HUES64 (cell line): ENCODE measurements around the gene SORCS3.

Source experiments
- H3K27ac ChIP-seq: 2 replicates; pipeline ENCODE4 v1.7.0; 2013; ENCODE audit warnings: low read depth, low read length, inconsistent platforms
- H3K27me3 ChIP-seq: 2 replicates; pipeline ENCODE4 v1.6.1; 2013; ENCODE audit warnings: mild to moderate bottlenecking, low read length; ENCODE audit not compliant: insufficient read depth
- H3K36me3 ChIP-seq: 2 replicates; pipeline ENCODE4 v1.6.1; 2013; ENCODE audit warnings: mild to moderate bottlenecking, low read length; ENCODE audit not compliant: insufficient read depth
- H3K4me1 ChIP-seq: 2 replicates; pipeline ENCODE4 v1.6.1; 2013; ENCODE audit warnings: mild to moderate bottlenecking, low read length, moderate library complexity; ENCODE audit not compliant: insufficient read depth
- H3K4me3 ChIP-seq: 2 replicates; pipeline ENCODE4 v1.5.1; 2013; ENCODE audit warnings: mild to moderate bottlenecking, low read length, moderate library complexity
- H3K9ac ChIP-seq: 2 replicates; pipeline ENCODE4 v1.6.1; 2013; ENCODE audit warnings: mild to moderate bottlenecking, low read depth, low read length
- H3K9me3 ChIP-seq: 2 replicates; pipeline ENCODE4 v1.6.1; 2013; ENCODE audit warnings: low read depth, low read length; ENCODE audit not compliant: insufficient read depth
- WGBS: fragments of 150-250, 120-280 bp; methylation state at CpG from one replicate; pipeline ENCODE4 v1.1.7; 2013; ENCODE audit warnings: missing lambda C conversion rate; 5-methylcytosine and 5-hydroxymethylcytosine counted together

SORCS3 gene

DNA sequence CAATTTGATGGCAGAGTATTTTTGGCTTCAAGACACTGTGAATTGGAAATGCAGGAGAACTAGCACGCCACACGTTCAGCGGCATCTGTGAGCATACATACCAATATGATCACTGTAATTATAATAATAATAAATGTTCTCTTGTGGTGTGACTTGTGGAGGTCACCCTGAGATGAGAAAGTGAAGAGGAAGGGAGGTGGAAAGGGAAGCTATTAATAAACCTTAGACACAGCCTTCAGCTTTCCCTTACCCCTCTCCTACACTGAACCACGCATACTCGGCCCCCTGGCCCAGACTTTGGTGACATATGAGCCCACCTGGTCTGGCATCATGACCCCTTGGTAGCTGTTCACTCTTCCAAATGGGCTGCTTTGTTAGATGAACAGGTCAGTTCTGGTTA, 139.1 kb downstream of the SORCS3 start:
- 87% methylated on average over 5 of the region's 5 CpGs for WGBS
- Histone ChIP-seq H3K36me3 (no peaks in the 10 kb centered on the region), H3K9me3 (no peaks in the 10 kb centered on the region), H3K27me3 (no peaks in the 10 kb centered on the region), H3K27ac (no peak overlapping the region), H3K9ac (no peak overlapping the region), H3K4me3 (no peak overlapping the region), H3K4me1 (no peaks in the 10 kb centered on the region)

DNA sequence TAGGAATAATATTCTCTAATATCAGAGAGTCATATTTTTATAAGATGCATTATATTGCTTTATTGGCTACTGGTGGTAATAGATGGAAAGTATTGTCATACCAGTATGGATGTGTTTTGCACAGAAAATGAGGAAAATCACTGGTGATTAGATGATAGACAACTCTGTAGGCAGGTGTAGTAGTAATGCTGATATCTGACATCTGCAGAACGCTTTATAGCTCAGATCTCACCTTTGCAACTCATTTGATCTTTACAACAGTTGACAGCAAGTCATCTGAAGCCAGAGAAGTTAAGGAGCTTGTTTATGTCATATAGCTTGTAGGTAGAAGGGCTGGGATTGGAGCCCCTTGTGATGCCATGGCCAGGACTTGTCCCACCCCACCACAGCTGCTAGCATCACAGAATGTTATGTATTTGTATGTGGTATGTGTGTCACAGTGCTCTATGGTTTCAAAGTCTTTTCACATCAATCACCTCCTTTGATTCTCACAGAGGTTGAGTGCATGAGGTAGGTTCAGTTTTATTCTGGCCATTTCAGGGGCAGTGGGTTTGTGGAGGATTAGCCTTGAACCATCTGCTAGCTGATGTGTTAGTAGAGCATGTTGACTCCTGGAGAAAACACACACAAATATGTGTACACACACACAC, 140.0 kb downstream of the SORCS3 start:
- H3K4me3 ChIP-seq: no peak overlapping the region
- H3K4me1 ChIP-seq: no peaks in the 10 kb centered on the region
- H3K9ac ChIP-seq: no peak overlapping the region
- no peak overlapping the region for H3K27ac ChIP-seq
- H3K9me3 ChIP-seq: no peaks in the 10 kb centered on the region
- no peaks in the 10 kb centered on the region for H3K27me3 ChIP-seq
- 100% methylated on average over 1 of the region's 1 CpG for WGBS
- H3K36me3 ChIP-seq: no peaks in the 10 kb centered on the region

DNA sequence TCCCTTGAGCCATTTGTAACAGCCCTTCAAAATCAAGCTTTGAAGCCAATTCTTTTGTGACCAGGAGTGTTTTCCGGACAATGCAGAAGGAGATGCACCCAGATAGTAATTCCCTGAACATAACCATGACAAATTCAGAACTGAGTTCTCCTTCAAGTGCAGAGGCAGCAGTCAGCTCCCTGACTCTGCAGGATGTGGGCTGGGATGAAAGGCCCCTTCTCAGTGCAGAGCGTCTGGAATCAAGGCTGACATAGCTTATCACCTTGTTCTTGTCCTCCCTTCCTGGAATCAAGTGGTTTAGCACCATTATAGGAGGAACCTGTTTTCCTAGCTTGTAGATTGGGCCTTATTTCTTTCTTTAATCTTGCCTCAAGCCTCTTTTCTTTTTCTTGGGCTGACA, 143.4 kb downstream of the SORCS3 start:
- Histone ChIP-seq H3K4me1 (no peaks in the 10 kb centered on the region), H3K9me3 (no peaks in the 10 kb centered on the region), H3K4me3 (no peak overlapping the region), H3K27ac (no peak overlapping the region), H3K36me3 (no peaks in the 10 kb centered on the region), H3K27me3 (no peaks in the 10 kb centered on the region), H3K9ac (no peak overlapping the region)
- WGBS: 97% methylated on average over 2 of the region's 2 CpGs

DNA sequence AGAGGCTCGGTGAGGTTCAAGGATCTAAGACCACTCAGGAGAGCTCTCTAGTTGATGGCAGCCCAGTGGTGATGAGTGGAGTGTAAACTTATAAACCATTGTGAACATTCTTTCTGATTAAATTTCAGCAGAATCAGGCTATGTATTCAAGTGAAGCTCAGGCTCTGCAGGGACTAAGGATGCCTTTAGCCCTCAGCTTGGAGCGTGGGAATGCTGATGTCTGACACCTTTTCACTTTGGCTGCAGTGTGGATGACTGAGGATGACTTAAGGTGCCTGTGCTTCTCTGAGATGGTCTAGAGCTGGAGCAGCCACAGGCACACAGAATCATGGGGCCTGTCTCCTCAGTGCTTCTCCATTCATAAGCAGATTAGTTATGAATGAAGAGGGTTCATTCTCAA, 150.4 kb downstream of the SORCS3 start:
- no peak overlapping the region for H3K4me3 ChIP-seq
- H3K27me3 ChIP-seq: no peaks in the 10 kb centered on the region
- no peaks in the 10 kb centered on the region for H3K36me3 ChIP-seq
- WGBS: 89% methylated on average over 2 of the region's 2 CpGs
- no peaks in the 10 kb centered on the region for H3K9me3 ChIP-seq
- no peak overlapping the region for H3K9ac ChIP-seq
- H3K4me1 ChIP-seq: no peaks in the 10 kb centered on the region
- H3K27ac ChIP-seq: no peak overlapping the region

DNA sequence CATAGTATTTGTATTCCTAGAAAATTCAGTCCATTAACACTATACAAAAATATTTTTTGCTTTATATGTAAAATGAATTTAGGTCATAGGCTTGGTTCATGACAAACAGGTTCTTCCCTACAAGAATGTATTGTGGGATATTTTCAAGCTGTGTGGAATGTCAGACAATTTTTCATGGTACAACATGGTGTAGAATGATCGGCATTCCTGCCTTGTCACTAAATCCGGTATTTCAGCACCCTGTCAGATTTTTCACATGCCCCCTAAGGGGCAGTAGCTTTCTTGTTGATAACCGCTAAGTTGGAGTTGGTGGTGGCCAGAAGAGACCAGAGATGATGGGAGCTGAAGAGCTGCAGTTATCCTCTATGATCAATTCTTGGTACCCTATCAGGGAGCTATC, 154.3 kb downstream of the SORCS3 start:
- Histone ChIP-seq H3K4me1 (no peaks in the 10 kb centered on the region), H3K9ac (no peak overlapping the region), H3K9me3 (no peaks in the 10 kb centered on the region), H3K36me3 (no peaks in the 10 kb centered on the region), H3K27ac (no peak overlapping the region), H3K4me3 (no peak overlapping the region), H3K27me3 (no peaks in the 10 kb centered on the region)
- WGBS: 95% methylated on average over 3 of the region's 3 CpGs

DNA sequence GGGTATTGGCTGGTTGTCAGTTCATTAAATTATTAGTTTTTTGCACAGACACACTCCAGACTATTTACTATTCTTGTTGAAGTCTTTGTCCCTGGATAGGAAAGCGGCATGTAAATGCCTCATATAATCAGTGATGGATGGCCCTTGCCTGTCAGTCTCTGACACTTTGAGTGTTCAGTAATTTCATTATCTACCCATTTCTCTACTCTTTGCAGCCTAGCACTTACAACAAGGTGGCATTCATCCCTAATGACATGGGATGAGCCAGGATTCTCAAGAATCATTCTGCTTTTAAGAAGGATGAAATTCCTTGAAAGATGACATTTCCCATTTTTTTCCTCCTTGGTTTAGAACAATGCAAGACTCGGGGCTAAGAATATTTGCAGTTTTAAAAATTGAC, 155.7 kb downstream of the SORCS3 start:
- no peaks in the 10 kb centered on the region for H3K9me3 ChIP-seq
- no peaks in the 10 kb centered on the region for H3K27me3 ChIP-seq
- H3K36me3 ChIP-seq: no peaks in the 10 kb centered on the region
- no peak overlapping the region for H3K27ac ChIP-seq
- H3K4me1 ChIP-seq: peaks cover 6% of the 10 kb centered on the region; the same call in 1 of the 2 replicates
- no peak overlapping the region for H3K4me3 ChIP-seq
- H3K9ac ChIP-seq: no peak overlapping the region
- 93% methylated on average over 2 of the region's 2 CpGs for WGBS

DNA sequence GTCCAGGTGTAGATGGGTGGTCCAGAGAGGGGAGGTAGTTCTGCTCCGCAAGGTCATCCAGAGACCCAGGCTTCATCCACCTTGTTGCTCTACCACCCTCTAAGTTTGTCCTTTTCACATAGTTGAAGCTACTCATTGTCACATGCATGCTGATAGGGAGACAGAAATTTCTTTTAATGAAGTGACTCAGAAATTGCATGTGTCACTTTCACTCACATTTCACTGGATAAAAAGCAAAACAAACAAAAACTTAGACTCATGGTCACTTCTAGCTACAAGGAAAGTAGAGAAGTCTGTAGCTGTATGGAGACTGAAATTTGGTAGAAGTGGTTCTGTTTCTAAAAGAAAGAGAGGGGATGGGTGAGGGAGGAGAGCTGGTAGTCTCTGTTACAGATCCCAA, 161.9 kb downstream of the SORCS3 start:
- 100% methylated on average over 1 of the region's 1 CpG for WGBS
- Histone ChIP-seq H3K27ac (no peak overlapping the region), H3K4me3 (no peak overlapping the region), H3K9me3 (no peaks in the 10 kb centered on the region), H3K9ac (no peak overlapping the region), H3K27me3 (no peaks in the 10 kb centered on the region), H3K36me3 (no peaks in the 10 kb centered on the region), H3K4me1 (peaks cover 6% of the 10 kb centered on the region; the same call in 1 of the 2 replicates)

DNA sequence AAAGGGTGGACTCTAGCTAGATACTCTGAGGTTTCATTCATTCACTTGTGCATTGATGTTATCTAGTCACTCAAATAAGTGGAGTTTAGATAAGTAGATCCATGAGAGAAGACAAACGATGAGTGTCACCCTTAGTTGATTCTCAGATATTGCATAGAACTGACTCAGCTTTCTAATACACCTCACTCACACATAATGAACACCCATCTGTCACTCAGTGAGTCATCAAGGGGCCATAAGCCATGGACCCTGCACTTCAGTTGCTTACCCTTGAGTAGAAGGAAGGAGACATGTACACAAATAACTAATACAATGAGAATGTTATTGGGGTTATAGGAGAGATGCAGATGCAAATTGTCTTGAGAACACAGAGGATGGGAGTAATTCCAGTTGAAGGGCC, 163.8 kb downstream of the SORCS3 start:
- no peaks in the 10 kb centered on the region for H3K9me3 ChIP-seq
- no peak overlapping the region for H3K27ac ChIP-seq
- no peaks in the 10 kb centered on the region for H3K27me3 ChIP-seq
- H3K9ac ChIP-seq: no peak overlapping the region
- peaks cover 16% of the 10 kb centered on the region; the same call in 1 of the 2 replicates for H3K4me1 ChIP-seq
- 91% methylated on average over 1 of the region's 1 CpG for WGBS
- no peaks in the 10 kb centered on the region for H3K36me3 ChIP-seq
- no peak overlapping the region for H3K4me3 ChIP-seq

DNA sequence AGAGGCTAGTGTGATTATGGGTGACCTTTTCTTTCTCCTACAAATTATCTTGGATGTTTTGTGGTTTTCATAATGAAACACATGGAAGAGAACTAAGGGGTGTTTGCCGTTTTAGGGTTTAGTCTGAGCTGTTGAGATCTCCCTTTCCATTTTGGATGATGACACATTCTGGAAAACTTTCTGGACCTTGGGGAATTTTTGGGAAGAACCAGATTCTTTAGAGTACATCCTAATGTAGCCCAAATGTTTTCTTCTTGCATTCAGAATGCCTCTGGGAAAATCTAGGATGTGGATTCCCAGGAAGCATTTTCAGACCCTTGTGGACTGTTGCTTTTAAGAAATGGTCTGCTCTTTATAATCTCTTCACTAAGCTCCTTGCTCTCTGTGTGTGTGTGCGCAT, 165.7 kb downstream of the SORCS3 start:
- no peaks in the 10 kb centered on the region for H3K36me3 ChIP-seq
- 97% methylated on average over 2 of the region's 2 CpGs for WGBS
- H3K27me3 ChIP-seq: no peaks in the 10 kb centered on the region
- H3K9ac ChIP-seq: no peak overlapping the region
- no peak overlapping the region for H3K27ac ChIP-seq
- H3K9me3 ChIP-seq: no peaks in the 10 kb centered on the region
- H3K4me1 ChIP-seq: peaks cover 10% of the 10 kb centered on the region; the same call in 1 of the 2 replicates
- H3K4me3 ChIP-seq: no peak overlapping the region

DNA sequence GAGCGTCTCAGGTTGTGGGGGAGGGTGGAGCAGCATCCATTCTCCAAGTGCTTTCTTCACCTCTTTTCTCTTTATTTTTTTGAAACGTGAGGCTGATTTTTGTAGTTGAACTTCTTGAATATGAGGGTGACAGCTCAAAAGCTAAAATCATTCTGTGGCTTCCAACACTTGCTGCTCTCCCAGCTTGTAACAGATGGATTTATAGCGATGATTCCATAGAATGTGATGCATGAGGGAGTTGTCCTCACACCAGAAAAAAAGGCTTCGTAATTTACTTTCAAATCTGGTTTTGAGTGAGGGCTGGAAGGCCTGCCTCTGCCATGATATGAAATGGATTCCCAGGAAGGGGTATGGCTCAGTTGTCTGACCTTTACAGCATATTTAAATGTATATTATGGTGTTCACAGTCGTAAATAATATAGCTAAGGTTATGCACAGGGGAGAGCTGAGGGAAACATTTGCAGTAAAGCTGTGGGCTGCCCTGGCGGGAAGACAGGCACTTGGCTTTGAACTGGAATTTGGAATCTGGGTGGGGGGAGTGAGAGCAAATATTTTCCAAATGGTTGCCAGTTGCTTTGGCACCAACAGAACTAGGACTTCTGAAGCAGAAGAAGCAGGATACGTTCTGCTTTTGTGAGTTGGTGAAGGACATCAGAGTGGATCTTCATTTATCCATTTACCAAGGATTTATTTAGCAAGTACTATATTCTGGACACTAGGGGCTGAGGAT, 166.7 kb downstream of the SORCS3 start:
- no peaks in the 10 kb centered on the region for H3K36me3 ChIP-seq
- H3K27me3 ChIP-seq: no peaks in the 10 kb centered on the region
- H3K27ac ChIP-seq: no peak overlapping the region
- H3K4me3 ChIP-seq: no peak overlapping the region
- no peaks in the 10 kb centered on the region for H3K9me3 ChIP-seq
- H3K4me1 ChIP-seq: peaks cover 10% of the 10 kb centered on the region; the same call in 1 of the 2 replicates
- 94% methylated on average over 7 of the region's 7 CpGs for WGBS
- no peak overlapping the region for H3K9ac ChIP-seq

DNA sequence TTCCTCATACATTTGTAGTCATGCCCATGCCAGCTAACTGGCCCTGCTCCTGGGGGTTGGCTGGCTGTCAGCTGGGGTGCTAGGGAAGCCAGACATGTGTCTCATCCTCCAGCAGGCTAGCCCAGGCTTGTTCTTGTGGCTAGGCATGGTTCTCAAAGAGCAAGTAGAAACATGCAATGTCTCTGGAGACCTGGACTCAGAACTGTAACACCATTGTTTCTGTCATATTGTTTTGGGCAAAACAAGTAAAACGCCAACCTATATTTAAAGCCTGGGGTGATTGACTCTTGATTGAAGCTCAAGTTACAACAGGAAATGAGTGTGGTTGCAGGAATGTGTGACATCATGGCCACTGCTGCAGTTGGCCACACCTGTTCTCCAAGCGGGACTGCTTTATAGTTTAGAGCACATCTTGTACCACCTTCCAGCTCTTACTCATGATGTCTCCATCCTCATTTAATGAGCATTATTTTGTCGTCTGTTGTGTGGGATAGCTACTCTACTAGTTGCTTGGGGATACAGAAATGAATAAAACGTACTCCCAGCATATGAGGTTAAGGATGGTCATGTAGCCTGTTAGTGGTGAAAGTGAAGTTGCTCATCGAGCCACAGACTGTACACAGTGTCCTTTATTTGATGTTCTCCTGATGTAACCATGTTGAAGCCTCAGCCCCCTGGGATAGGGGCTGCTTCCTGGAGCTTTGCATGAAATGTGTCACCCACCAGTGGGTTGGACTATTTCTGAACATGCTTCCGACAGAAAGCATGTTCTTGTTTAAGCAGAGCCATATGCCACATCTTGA, 168.4 kb downstream of the SORCS3 start:
- 76% methylated on average over 6 of the region's 6 CpGs for WGBS
- Histone ChIP-seq H3K36me3 (no peaks in the 10 kb centered on the region), H3K27ac (peak overlapping the region; percentile 54; the same call in 1 of the 2 replicates), H3K9me3 (no peaks in the 10 kb centered on the region), H3K27me3 (no peaks in the 10 kb centered on the region), H3K4me1 (peaks cover 10% of the 10 kb centered on the region; the same call in 1 of the 2 replicates), H3K4me3 (no peak overlapping the region), H3K9ac (no peak overlapping the region)
